ENCODE measurements around the gene SLC12A9.
"Not testable (repeated sequence)": the region's sequence is repeated elsewhere in the genome, so short reads cannot be mapped to it uniquely, and the experiment has no call there.

Gene SLC12A9, protein sequence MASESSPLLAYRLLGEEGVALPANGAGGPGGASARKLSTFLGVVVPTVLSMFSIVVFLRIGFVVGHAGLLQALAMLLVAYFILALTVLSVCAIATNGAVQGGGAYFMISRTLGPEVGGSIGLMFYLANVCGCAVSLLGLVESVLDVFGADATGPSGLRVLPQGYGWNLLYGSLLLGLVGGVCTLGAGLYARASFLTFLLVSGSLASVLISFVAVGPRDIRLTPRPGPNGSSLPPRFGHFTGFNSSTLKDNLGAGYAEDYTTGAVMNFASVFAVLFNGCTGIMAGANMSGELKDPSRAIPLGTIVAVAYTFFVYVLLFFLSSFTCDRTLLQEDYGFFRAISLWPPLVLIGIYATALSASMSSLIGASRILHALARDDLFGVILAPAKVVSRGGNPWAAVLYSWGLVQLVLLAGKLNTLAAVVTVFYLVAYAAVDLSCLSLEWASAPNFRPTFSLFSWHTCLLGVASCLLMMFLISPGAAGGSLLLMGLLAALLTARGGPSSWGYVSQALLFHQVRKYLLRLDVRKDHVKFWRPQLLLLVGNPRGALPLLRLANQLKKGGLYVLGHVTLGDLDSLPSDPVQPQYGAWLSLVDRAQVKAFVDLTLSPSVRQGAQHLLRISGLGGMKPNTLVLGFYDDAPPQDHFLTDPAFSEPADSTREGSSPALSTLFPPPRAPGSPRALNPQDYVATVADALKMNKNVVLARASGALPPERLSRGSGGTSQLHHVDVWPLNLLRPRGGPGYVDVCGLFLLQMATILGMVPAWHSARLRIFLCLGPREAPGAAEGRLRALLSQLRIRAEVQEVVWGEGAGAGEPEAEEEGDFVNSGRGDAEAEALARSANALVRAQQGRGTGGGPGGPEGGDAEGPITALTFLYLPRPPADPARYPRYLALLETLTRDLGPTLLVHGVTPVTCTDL

GRCh38 chr7:100852048-100852872, at the start of gene SLC12A9:
SLC12A9 (plus strand) TSS chr7:100852713; CDS start chr7:100854198, 1,485 bp downstream.
- peak; percentile 90 for DNase-seq
- ATAC-seq = peak; percentile 98

DNA sequence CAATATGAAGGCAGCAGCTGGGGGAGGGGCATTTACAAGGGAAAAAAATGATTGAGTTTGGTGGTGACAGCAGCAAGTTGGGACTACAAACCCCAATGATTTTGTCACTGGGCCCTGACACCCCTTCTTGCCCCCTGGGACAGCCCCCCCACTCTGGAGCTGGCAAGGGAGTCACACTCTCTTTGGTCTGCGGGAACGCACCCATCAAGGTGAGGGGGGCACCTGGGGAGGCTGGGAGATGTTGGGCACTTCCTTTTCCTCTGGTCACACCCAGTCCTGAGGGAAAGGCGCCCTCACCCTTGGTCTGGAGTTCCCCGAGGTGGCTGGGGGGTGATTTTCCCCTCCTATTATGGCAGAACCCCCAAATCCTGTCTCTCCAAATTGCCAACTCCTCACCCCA, 49.6 kb upstream of the SLC12A9 start:
- no peak for ATAC-seq
- no peak for DNase-seq

DNA sequence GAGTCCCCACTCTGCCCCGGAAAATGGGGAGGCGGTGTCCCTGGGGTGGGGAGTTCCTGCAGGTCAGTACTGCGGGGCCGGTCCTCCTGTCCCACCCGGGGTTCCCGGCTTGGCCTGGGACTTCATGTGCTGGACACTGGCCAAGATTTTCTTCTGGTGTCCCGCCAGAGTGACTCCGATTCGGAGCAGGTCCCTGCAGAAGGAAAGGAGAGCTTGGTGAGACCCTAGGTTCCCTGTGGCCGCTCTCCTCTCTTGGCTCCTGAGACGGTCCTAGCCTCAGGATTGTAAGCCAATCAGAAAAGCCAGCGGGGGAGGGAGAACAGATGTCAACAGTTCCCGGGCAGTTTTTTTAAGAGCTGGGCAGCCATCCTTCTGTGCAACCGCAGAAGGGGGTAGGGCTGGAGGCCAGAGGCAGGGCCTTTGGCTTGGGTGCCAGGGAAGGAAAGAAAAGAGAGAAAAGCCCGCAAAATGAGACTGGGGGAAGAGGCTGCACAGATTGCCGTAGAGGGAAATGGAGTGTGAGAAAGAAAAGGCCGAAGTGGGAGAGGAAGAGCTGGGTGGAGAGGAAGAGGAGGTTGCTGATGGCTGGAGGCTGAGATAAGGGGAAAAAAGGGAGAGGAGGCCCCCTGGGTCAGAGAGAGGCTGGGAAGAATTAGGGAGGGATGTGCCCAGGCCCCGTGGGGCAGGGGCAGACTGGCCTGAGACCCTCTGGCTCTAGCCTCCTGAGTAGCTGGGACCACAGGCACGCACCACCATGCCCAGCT, 48.9 kb upstream of the SLC12A9 start:
- peak; percentile 33 for DNase-seq

DNA sequence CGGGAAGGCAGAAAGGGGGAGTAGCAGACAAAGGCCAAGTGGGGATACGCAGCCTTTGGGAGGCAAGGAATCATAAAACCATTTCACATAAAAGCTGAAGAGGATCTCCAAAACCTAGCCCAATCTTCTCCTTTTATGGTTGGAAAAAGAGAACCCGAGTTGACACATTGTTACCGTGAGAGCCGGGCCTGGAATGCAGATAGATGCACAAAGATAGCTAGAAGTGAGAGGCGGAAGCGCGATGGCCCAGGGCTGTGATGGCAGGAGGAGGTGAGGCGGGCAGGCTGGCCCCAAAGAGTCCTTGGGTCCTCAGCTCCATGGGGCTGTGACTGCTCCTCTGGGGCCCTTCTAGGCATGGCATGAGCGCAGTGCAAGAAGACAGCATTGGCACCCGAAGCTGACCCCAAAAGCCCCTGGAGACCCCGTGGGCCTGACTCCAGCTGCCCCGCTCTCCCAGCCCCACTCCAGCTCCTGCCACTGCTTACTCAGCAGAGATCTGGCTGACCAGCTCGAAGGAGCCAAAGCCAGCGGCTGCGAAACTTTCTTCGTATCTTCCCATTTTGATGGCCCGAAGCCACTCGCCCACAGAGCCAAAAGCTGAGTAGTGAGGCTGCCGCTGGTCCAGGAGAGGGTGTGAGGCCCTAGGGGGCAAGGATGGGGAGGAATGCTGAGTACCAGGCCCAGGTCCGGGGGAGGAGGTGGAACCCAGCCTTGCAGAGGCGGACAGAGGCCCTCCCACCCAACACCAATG, 47.7 kb upstream of the SLC12A9 start:
- no peak for ATAC-seq
- DNase-seq = no peak

More for the DNA sequence above, 48.9 kb upstream of the SLC12A9 start:
- peak; percentile 54 for ATAC-seq

GRCh38 chr7:100806276-100806675, 46.2 kb upstream of the SLC12A9 start:
- no peak for ATAC-seq
- no peak for DNase-seq

- not testable (repeated sequence) for ATAC-seq, DNase-seq
Measured at GRCh38 chr7:100806883-100807282, 45.6 kb upstream of the SLC12A9 start.

DNA sequence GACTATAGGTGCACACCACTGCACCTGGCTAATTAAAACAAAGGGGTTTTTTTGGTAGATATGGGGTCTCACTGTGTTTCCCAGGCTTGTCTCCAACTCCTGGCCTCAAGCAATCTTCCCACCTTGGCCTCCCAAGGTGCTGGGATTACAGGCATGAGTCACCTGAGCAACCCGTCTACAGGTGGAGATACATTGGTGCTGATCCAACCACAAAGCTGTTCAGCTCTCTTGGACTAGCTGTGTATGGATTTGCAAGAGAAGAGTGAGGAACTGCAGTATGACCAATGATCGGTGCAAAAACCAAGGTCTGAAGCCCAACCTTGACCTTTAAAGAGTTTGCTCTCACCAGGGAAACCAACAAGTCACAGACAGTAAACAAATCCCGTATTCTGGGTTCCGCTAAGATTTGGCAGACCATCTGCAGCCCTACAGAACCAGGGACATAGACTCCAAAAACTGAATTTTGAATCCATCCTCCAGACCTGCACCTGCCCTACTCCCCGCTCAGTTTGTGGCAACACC, 44.1 kb upstream of the SLC12A9 start:
- ATAC-seq = no peak

DNA sequence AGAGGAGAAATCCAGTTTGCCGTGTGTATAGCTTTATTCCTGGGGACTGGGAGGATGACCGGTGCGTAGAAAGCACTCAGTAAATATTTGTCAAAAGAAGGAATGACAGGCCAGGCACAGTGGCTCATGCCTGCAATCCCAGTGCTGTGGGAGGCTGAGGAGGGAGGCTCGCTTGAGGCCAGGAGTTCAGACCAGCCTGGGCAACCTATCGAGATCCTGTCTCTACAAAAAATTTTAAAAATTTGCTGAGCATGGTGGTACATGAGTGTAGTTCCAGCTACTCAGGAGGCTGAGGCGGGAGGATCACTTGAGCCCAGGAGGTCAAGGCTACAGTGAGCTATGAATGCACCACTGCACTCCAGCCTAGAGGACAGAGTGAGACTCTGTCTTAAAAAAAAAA, 41.0 kb upstream of the SLC12A9 start:
- DNase-seq = no peak
- no peak for ATAC-seq

More for the DNA sequence above, 44.1 kb upstream of the SLC12A9 start:
- DNase-seq = no peak

- ATAC-seq (no peak), DNase-seq (no peak)
Measured at GRCh38 chr7:100812729-100813128, 39.8 kb upstream of the SLC12A9 start.

GRCh38 chr7:100816515-100816914, 36.0 kb upstream of the SLC12A9 start:
- not testable (repeated sequence) for ATAC-seq, DNase-seq

GRCh38 chr7:100817097-100817496, 35.4 kb upstream of the SLC12A9 start:
- DNase-seq (no peak), ATAC-seq (no peak)

DNA sequence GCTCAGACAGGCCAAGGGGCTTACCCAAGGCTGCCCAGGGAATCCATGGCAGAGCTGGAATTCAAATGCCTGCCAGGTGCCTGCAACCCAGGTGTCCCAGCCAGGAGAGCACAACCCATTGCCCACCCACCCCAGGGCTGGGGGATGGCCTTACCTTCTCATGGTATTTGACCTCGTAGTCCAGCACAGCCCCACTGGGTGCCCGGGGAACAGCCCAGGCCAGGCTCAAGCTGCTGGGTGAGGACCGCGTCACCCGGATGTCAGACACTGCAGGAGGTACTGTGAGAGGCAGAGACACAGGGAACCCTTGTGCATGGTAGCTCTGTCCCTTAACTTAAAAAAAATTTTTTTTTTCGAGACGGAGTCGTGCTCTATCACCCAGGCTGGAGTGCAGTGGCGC, 34.1 kb upstream of the SLC12A9 start:
- no peak for DNase-seq
- ATAC-seq = no peak

DNA sequence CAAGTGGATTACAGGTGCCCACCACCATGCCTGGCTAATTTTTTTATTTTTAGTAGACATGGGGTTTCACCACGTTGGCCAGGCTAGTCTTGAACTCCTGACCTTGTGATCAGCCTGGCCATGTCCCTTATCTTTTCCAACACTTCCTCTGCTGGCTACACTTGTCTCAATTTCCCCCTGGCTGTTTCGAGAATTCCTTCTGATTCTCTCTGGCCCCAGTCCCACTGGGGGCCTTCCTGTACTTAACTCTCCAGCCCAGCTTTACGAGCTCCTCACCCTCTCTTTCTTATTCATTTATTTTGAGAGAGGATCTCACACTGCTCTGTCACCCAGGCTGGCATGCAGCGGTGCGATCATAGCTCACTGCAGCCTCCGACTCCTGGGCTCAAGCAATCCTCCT, 33.7 kb upstream of the SLC12A9 start:
- DNase-seq (no peak), ATAC-seq (no peak)

GRCh38 chr7:100819586-100819985, 32.9 kb upstream of the SLC12A9 start:
- ATAC-seq (no peak), DNase-seq (no peak)

DNA sequence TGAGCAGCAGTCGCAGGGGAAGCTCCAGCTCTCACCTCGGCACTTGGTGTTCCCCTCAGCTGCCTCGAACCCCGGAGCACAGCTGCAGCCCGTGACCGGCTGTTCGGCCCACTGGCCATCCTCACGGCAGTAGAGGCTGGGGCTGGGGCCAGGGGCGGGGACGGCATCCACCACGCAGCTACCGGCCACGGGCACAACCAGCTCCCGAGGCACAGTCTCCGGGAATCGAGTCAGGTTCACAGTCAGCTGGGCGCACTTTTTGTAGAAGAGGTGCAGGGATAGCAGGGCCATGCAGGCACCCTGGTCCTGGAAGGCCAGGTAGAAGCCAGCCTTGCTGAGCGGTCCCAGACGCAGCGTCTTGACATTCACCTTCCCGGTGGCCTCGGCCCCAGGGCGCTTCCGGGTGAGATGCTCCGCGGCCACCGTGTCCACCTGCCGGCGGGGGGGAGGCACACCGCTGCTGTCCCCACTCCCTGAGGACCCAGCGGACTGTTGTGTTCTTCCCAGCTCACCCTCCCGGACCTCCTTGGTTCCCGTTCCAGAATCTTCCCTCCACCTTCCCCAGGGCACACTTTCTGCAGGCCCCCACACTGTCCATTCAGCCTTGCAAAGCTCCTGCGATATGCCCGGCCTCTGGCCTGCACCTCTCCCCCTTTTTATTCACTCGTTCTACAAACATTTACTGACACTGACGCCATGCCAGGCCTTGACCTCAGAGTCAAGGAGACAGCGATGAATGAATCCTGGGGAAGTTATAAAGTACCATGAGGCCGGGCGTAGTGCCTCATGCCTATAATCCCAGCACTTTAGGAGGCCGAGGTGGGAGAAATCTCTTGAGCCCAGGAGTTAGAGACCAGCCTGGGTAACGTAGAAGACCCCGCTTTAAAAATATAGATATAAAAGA, 30.0 kb upstream of the SLC12A9 start:
- ATAC-seq (no peak), DNase-seq (no peak)

- DNase-seq (no peak), ATAC-seq (no peak)
Measured at GRCh38 chr7:100823140-100823525, 29.4 kb upstream of the SLC12A9 start.

GRCh38 chr7:100823534-100823933, 29.0 kb upstream of the SLC12A9 start:
- DNase-seq (no peak), ATAC-seq (peak; percentile 14)

DNA sequence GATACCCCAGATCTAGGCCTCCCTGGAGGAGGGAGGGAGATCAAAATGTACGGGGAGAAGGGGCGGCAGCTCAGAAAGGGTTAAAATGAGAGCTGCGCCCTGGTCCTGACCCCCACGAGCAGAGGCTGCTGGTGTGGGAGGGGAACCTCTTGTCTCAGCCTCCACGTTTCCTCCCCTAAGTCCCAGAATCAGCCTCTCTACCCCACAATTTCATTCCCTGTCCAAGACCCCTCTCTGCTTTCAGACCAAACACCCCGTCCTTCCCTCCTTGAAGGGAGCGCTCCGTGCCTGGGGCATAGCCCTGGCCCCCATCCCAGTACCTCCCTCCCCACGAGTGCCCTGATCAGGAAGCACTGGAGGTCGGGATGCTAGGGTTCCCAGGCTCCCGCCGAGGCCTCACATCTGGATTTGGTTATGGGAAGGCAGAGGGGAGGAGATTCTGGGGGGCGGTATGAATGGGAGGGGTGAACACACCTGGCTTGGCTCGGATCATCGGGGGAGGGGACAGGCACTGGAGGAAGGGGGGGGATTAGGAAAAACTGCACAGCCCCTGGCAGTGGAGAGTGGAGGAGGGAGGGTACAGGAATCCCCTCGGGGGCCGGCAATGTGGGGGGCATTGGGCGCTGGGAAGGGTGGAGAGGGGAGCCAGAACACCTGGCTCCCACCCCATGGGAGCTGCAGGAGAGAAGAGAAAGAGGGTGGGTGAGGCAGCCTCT, 27.9 kb upstream of the SLC12A9 start:
- ATAC-seq = no peak
- DNase-seq = no peak

All from stimulated activated naive CD8-positive, alpha-beta T cell treated with anti-CD3 and anti-CD28 coated beads, Interleukin-15, Interleukin-2, amounts not matched to agents 100 U/mL and 50 U/mL, for 24 hours (primary cell).